ENCODE results near the gene MIPEP.

The MIPEP gene

DNA sequence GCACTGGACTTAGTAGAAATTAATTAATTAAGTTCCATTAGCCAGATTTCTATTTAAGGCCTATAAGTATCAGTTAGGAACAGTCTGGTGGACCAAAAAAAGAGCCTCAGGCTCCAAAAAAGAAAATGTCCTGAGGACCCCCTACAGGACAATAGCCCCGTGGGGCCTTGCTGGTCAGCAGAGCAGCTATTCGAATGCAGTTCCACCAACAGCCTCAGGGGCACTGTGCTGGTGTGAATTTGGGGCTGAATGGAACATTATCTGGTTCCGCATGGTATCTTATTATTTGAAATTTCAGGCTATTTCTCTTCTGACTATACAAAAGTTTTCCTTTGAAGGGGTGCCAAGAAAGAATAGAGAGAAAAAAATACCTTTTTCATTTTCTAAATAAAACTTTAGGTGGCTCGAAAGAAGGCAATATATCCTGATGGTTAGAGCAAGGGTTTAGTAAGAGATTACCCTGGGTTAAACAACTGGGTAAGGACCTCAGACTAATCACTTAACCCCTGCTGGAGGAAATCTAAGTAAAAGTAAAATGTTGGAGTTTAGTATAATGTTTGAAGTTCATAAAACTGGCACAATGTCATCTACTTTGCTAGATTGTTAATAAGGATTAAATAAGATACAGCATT is 147.2 kb downstream of the MIPEP start:
- no peak for DNase-seq

- no peak for DNase-seq
Measured at GRCh38 chr13:23740002-23740401, 149.2 kb downstream of the MIPEP start.

GRCh38 chr13:23739596-23739995 is 149.6 kb downstream of the MIPEP start:
- peak; percentile 60 for DNase-seq

DNA sequence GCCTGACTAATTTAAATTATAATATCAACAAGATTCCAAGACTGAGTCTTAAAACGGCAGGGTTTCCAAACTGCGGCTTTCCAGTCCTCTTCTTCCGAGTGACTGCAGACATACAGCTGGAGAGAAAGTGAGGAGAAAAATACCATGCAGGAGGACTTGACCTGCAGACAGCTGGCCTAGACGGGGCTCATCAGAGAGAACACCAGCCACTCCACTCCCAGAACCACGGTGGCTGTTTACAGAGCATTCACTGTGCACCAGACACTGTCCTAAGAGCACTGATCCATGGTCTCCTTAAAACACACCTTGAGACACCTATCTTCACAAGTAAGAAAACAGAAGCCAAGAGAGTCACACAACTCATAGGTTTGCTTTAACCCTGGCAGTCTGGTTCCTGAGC is 152.7 kb downstream of the MIPEP start:
- DNase-seq: no peak

- no peak for DNase-seq
Measured at GRCh38 chr13:23735329-23735728, 153.9 kb downstream of the MIPEP start.

- DNase-seq: no peak
Measured at GRCh38 chr13:23731709-23732108, 157.5 kb downstream of the MIPEP start.

- DNase-seq: no peak
Measured at GRCh38 chr13:23730251-23730650, 158.9 kb downstream of the MIPEP start.

GRCh38 chr13:23729531-23729930 is 159.7 kb downstream of the MIPEP start:
- no peak for DNase-seq

GRCh38 chr13:23728807-23729206 is 160.4 kb downstream of the MIPEP start:
- no peak for DNase-seq

DNA sequence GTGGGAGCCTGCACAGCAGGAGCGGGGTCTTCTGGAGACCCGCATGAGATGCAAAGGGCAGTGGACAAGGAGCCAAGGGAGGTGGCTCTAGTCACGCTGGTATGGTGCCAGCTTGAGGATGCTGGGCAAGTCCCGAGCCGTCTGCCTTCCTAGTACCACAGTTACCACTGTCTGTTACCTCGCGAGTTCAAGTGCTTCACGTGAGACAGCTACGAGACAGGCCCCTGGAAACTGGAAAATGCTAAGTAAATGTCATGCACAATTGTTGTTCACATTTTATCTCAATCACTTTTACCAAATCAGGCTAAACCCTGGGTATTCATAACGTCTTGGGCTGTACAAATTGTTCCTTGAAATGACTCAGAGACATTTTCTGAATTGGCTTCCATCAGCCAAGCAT is 163.3 kb downstream of the MIPEP start:
- no peak for DNase-seq

- no peak for DNase-seq
Measured at GRCh38 chr13:23724196-23724970, 164.8 kb downstream of the MIPEP start.

DNA sequence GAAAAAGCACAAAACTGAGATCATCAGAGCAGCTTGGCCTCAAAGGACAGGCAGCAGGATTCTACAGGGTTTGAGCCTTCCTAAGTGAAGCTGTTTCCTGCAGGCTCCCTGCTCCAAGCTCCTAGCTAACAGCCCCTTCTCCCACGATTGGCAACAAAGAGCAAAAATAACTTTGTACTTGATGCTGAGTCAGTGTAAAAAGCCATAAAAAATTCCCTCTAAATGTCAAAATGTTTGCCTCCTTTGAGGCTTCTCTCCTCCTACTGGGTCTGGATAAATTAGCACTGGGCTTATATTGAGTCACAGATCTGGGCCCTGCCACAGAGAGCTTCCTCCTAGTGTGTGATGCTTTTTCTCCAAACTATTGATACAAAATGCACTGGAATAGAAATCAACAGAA is 165.7 kb downstream of the MIPEP start:
- no peak for DNase-seq

DNA sequence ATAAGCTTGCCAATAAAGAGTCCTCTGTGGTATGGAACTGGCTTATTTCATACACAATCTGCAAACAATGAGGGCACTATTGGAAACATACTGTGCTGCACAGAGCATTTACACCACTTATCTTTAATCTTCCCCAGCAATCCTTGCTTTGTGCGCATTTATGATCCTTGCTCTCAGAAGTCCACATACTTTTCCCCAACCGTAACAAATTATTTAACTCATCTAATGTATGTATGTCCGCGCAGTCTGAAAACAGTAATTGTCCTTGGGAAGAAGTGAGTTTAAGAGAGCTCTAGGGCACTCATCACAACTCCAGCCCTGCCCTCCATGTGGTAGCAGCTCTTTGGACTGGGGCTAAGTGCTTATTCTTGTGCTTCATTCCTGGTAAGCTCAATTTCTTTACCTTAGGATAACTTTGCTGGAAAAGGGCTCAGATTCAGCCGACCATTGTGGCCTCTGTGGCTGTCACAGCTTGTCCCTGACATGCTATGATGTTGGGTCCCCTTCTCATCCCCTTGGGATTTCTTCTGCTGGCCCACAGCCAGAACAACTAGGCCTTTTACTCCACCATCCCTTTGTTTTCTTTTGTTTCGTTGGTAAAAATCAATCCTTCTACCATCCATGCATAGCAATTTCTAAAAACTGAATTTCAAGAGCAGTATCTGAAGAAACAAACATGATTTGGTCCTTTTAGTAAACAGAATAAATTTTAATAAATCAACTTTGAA is 166.3 kb downstream of the MIPEP start:
- peak; percentile 40 for DNase-seq

- DNase-seq: no peak
Measured at GRCh38 chr13:23718996-23719395, 170.2 kb downstream of the MIPEP start.

- no peak for DNase-seq
Measured at GRCh38 chr13:23716401-23716800, 172.8 kb downstream of the MIPEP start.

- DNase-seq: no peak
Measured at GRCh38 chr13:23715762-23716235, 173.4 kb downstream of the MIPEP start.

GRCh38 chr13:23715092-23715761 is 174.0 kb downstream of the MIPEP start:
- DNase-seq: no peak

DNA sequence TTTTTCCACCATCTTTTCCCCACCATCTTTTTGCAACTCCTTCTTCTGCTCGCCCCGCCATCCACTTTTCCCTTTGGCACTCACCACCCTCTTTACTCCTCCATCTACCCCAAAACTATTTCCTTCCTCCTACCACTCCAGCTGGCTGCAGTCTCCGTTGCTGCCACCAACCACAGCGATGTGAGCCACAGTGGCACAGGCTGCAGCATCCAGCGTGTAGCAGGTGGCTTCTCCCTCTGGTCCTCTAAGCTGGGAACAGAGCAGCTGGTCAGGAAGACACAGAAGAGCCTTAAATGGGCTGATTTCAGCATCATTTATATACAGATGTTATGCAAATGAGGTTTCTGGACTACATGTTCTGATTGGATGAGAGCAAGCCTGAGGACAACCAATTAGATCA is 174.5 kb downstream of the MIPEP start:
- DNase-seq: no peak

GRCh38 chr13:23711355-23711754 is 177.8 kb downstream of the MIPEP start:
- no peak for DNase-seq

- DNase-seq: no peak
Measured at GRCh38 chr13:23710366-23710765, 178.8 kb downstream of the MIPEP start.

GRCh38 chr13:23709536-23709935 is 179.7 kb downstream of the MIPEP start:
- DNase-seq: no peak

DNA sequence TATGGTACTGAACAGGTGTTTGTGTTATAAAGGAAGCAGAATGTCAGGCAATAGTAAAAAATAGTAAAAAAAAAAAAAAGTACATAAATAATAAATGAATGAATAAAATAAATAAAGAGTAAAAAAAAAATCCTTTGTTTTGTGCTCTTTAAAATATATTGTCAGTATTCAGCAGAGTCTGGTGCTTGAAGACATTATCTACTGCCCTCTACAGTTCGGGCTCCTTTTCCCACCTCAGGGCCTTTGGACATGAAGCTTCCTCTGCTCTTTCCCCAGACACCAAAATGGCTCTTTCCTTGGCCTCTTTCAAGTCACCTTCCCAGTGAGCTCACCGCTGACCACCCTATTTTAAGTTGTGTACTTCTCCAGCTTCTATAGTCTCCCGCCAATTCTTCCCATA is 181.5 kb downstream of the MIPEP start:
- DNase-seq: no peak

GRCh38 chr13:23705583-23705982 is 183.6 kb downstream of the MIPEP start:
- no peak for DNase-seq

Data from DMS79 (cell line).